ENCODE data around the gene SLC12A4. TPM values are rescaled to one million over a fixed set of nuclear protein-coding genes. Genes with fewer than 3 reads are reported as not detected.

Gene SLC12A4
- total and polyA plus RNA-seq, 2 of the 13 experiments (the other 11 are each of a cell fraction or from before 2014, with no cell fraction given), result 65.1 to 84.3 TPM

DNA sequence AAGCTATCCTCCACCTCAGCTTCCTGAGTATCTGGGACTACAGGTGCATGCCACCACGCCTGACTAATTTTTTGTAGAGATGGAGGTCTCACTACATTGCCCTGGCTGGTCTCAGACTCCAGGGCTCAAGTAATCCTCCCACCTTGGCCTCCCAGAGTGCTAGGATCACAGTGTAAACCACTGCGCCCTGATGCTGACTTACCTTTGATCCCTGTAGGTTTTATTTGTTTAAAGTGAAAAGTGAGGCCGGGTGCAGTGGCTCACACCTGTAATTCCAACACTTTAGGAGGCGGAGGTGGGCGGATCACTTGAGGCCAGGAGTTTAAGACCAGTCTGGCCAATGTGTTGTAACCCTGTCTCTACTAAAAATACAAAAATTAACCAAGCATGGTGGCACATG is 66.7 kb downstream of the SLC12A4 start (continued):
- TF ChIP-seq ZMYM3 (CRISPR knock-in tag; IDR thresholded peaks at IDR 0.05) (peak; percentile 78), HDAC1 (CRISPR knock-in tag; IDR thresholded peaks at IDR 0.05) (peak; percentile 58; the same call in 1 of the 2 replicates), KLF16 (CRISPR knock-in tag; IDR thresholded peaks at IDR 0.05) (no peak), SAP130 (CRISPR knock-in tag; IDR thresholded peaks at IDR 0.05; ENCODE audit: low read depth) (no peak)

DNA sequence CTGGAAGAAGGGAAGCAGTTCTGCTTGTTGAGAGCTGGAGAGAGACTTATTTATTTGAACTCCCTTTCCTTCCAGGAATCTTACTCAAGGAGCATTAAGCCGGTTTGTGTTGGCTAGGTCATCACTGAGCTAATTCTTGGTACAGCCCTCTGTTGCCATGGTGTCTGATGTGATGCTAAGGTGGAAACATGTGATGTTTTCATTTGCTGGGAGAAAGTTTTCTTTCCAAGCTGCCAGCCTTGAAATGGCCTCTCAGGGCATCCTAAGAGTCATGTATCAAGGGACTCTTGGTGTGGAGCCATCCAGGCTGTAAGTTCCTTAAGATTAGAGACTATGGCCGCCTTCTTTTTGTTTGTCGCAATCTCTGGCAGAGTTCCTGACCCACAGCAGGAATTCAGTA is 71.2 kb downstream of the SLC12A4 start:
- Histone ChIP-seq H3K4me1 (ENCODE audit: insufficient read depth, low read length) (peaks cover 66% of the 10 kb centered on the region), H3K4me3 (replicated peaks in 1 of 3; ENCODE audit: insufficient read depth in 1 of 3, low read depth in 2 of 3, low read length in 3 of 3) (no peak overlapping the region), H3K79me2 (ENCODE audit: insufficient read depth, low read length) (peaks cover 45% of the 10 kb centered on the region), H3K9ac (ENCODE audit: insufficient read depth, low read depth, low read length) (no peak overlapping the region), H2AFZ (ENCODE audit: low read length) (no peak overlapping the region), H4K20me1 (ENCODE audit: insufficient read depth, low read length) (peaks cover 16% of the 10 kb centered on the region), H3K36me3 (replicated peaks in 1 of 2; ENCODE audit: control insufficient read depth in 1 of 2, insufficient read depth in 2 of 2, low read length in 2 of 2) (peaks cover 1 to 3% of the 10 kb centered on the region in 2 experiments; a peak in 2 of 5 replicates), H3K27ac (ENCODE audit: extremely low read length, insufficient read depth, low read length) (no peak overlapping the region), H3K9me3 (ENCODE audit: low read length) (no peaks in the 10 kb centered on the region), H3K4me2 (ENCODE audit: low read depth, low read length) (no peak overlapping the region), H3K27me3 (ENCODE audit: control insufficient read depth in 1 of 2, insufficient read depth in 2 of 2, low read length in 2 of 2) (no peaks in the 10 kb centered on the region; a peak in 1 of 5 replicates)
- FAIRE-seq, result no peak
- POLR2A ChIA-PET, result interaction anchor here (1.6 to 2.2 kb wide), 2 partner anchors 39 to 46 kb away, joined by 7 to 9 read pairs; partner anchors contain the start of genes LCAT and PSMB10
- DNase-seq (ENCODE audit: low spot score), result no peak
- CTCF ChIA-PET (ENCODE audit: low intra/inter-chr PET ratio, low total read pairs), result no interaction called here
- intact Hi-C loops (cut with micrococcal nuclease; ENCODE audit: unreplicated experiment), result no loop called here
- ATAC-seq, result no peak
- in situ Hi-C loops (cut with HindIII; ENCODE audit: extremely low pct_ligation_motif_present, low pct_unique_long_range_greater_than_20kb), result no loop called here
- TF ChIP-seq ZNF33A (CRISPR knock-in tag; IDR thresholded peaks at IDR 0.05; ENCODE audit: borderline replicate concordance) (no peak), HMGA1 (CRISPR knock-in tag; conservative IDR thresholded peaks at IDR 0.05) (no peak), NR2F1 (CRISPR knock-in tag; IDR thresholded peaks at IDR 0.05) (no peak), NCOA5 (CRISPR knock-in tag; IDR thresholded peaks at IDR 0.05) (no peak), REPIN1 (CRISPR knock-in tag; IDR thresholded peaks at IDR 0.05; ENCODE audit: borderline replicate concordance, low read depth) (no peak), HIVEP1 (CRISPR knock-in tag; IDR thresholded peaks at IDR 0.05) (no peak), ZNF33B (CRISPR knock-in tag; IDR thresholded peaks at IDR 0.05) (no peak), ZSCAN20 (CRISPR knock-in tag; IDR thresholded peaks at IDR 0.05; ENCODE audit: borderline replicate concordance) (no peak), POLR2AphosphoS5 (IDR thresholded peaks at IDR 0.05; ENCODE audit: low read depth, low read length) (no peak), CCDC6 (CRISPR knock-in tag; IDR thresholded peaks at IDR 0.05) (no peak), GABPB1 (CRISPR knock-in tag; IDR thresholded peaks at IDR 0.05) (no peak), ZZZ3 (CRISPR knock-in tag; IDR thresholded peaks at IDR 0.05; ENCODE audit: borderline replicate concordance) (no peak)
- TF ChIP-seq, protein P1, sequence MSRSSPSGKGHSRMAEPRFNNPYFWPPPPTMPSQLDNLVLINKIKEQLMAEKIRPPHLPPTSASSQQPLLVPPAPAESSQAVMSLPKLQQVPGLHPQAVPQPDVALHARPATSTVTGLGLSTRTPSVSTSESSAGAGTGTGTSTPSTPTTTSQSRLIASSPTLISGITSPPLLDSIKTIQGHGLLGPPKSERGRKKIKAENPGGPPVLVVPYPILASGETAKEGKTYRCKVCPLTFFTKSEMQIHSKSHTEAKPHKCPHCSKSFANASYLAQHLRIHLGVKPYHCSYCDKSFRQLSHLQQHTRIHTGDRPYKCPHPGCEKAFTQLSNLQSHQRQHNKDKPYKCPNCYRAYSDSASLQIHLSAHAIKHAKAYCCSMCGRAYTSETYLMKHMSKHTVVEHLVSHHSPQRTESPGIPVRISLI (CRISPR knock-in tag; IDR thresholded peaks at IDR 0.05; ENCODE audit: borderline replicate concordance), result no peak
- TF ChIP-seq, protein P2, sequence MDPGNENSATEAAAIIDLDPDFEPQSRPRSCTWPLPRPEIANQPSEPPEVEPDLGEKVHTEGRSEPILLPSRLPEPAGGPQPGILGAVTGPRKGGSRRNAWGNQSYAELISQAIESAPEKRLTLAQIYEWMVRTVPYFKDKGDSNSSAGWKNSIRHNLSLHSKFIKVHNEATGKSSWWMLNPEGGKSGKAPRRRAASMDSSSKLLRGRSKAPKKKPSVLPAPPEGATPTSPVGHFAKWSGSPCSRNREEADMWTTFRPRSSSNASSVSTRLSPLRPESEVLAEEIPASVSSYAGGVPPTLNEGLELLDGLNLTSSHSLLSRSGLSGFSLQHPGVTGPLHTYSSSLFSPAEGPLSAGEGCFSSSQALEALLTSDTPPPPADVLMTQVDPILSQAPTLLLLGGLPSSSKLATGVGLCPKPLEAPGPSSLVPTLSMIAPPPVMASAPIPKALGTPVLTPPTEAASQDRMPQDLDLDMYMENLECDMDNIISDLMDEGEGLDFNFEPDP (CRISPR knock-in tag; conservative IDR thresholded peaks at IDR 0.05), result no peak
- TF ChIP-seq, protein P3, sequence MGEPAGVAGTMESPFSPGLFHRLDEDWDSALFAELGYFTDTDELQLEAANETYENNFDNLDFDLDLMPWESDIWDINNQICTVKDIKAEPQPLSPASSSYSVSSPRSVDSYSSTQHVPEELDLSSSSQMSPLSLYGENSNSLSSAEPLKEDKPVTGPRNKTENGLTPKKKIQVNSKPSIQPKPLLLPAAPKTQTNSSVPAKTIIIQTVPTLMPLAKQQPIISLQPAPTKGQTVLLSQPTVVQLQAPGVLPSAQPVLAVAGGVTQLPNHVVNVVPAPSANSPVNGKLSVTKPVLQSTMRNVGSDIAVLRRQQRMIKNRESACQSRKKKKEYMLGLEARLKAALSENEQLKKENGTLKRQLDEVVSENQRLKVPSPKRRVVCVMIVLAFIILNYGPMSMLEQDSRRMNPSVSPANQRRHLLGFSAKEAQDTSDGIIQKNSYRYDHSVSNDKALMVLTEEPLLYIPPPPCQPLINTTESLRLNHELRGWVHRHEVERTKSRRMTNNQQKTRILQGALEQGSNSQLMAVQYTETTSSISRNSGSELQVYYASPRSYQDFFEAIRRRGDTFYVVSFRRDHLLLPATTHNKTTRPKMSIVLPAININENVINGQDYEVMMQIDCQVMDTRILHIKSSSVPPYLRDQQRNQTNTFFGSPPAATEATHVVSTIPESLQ (CRISPR knock-in tag; conservative IDR thresholded peaks at IDR 0.05), result no peak
- BruUV-seq (replicated peaks), result no TSS peak
- WGBS (ENCODE audit: low lambda C conversion rate), result 99% methylated on average over 3 of the region's 3 CpGs
